ENCODE results near the gene NPHP1.

DNA sequence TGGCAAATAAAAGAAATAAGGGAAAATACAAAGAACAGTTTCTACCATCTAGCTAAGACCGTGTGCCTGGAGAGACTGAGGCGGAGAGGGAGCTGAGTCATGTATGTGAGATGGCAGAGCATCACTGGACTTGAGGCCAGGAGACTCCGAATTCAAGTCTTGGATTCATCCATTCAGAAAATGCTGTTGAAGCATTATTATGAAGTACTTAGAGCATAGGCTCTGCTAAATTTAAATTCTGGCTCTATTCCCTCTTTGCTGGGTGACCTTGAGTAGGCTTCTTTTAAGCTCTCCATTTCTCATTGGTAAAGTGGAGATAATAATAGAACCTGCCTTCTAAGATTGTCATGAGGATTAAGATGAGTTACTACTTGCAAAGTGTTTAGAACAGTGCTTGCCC, 34.7 kb downstream of the NPHP1 start:
- TF ChIP-seq, protein P1, sequence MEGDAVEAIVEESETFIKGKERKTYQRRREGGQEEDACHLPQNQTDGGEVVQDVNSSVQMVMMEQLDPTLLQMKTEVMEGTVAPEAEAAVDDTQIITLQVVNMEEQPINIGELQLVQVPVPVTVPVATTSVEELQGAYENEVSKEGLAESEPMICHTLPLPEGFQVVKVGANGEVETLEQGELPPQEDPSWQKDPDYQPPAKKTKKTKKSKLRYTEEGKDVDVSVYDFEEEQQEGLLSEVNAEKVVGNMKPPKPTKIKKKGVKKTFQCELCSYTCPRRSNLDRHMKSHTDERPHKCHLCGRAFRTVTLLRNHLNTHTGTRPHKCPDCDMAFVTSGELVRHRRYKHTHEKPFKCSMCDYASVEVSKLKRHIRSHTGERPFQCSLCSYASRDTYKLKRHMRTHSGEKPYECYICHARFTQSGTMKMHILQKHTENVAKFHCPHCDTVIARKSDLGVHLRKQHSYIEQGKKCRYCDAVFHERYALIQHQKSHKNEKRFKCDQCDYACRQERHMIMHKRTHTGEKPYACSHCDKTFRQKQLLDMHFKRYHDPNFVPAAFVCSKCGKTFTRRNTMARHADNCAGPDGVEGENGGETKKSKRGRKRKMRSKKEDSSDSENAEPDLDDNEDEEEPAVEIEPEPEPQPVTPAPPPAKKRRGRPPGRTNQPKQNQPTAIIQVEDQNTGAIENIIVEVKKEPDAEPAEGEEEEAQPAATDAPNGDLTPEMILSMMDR (IDR thresholded peaks at IDR 0.05; ENCODE audit: extremely low read depth in 1 of 2, insufficient read depth in 1 of 2, low read depth in 1 of 2, low read length in 2 of 2) = no peak
- TF ChIP-seq POLR2A (IDR thresholded peaks at IDR 0.05; ENCODE audit: low read depth, low read length) (no peak), MYC (IDR thresholded peaks at IDR 0.05; ENCODE audit: low read depth, low read length) (no peak), EZH2 (IDR thresholded peaks at IDR 0.05; ENCODE audit: borderline replicate concordance, low read depth, low read length, severe bottlenecking) (no peak), POLR2AphosphoS5 (IDR thresholded peaks at IDR 0.05; ENCODE audit: insufficient read depth, low read depth, low read length) (no peak)
- TF ChIP-seq, protein P2, sequence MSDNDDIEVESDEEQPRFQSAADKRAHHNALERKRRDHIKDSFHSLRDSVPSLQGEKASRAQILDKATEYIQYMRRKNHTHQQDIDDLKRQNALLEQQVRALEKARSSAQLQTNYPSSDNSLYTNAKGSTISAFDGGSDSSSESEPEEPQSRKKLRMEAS (IDR thresholded peaks at IDR 0.05; ENCODE audit: insufficient read depth, insufficient read length) = no peak
